ENCODE results near the gene ERGIC1. TPM values are rescaled to one million over a fixed set of nuclear protein-coding genes. Genes with fewer than 3 reads are reported as not detected.
A peak's percentile ranks its signal among the peaks of the same experiment; 100 is the strongest.

Gene ERGIC1
- total and polyA plus RNA-seq, 2 of the 13 experiments (the other 11 are each of a cell fraction or from before 2014, with no cell fraction given), result 78.5 to 184 TPM

DNA sequence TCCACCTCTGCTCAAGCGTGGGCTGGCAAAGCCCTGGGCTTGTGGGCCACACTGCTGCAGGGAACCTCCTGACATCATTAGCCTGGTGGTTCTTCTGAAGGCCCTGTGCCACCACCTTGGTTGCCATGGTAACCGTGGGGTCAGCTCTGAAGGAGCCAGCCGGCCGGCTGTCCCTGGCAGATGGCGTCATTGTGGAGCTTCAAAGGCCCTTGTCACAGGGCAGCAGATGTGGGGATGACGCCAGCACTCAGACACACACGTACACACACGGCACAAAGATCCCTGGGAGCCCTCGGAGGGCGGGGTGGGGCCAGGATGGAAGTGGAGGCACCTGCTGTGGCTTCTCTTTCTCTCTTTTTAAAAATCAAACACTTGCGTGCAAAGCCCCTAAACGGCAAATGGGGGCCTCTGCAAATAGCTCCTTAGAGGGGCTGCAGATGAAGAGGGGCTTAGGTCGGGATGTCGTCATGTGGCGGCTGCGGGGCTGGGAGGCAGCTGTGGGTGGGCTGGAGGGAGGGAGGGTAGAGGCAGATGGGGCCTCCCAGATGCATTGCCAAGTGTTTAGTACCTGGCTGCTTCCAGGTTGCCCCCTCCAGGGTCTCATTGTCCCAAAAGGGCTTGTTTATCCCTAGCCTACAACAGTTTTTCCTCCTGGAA is 105.7 kb downstream of the ERGIC1 start:
- FAIRE-seq, result no peak
- Histone ChIP-seq H4K20me1 (ENCODE audit: insufficient read depth, low read length) (no peaks in the 10 kb centered on the region), H3K9me3 (ENCODE audit: low read length) (no peaks in the 10 kb centered on the region), H3K27ac (ENCODE audit: extremely low read length, insufficient read depth, low read length) (no peak overlapping the region), H3K79me2 (ENCODE audit: insufficient read depth, low read length) (no peaks in the 10 kb centered on the region), H3K36me3 (replicated peaks in 1 of 2; ENCODE audit: control insufficient read depth in 1 of 2, insufficient read depth in 2 of 2, low read length in 2 of 2) (peaks cover 22 to 62% of the 10 kb centered on the region in 2 experiments), H3K4me3 (replicated peaks in 1 of 3; ENCODE audit: insufficient read depth in 1 of 3, low read depth in 2 of 3, low read length in 3 of 3) (no peak overlapping the region), H3K4me1 (ENCODE audit: insufficient read depth, low read length) (no peaks in the 10 kb centered on the region), H2AFZ (ENCODE audit: low read length) (no peak overlapping the region), H3K9ac (ENCODE audit: insufficient read depth, low read depth, low read length) (no peak overlapping the region), H3K4me2 (ENCODE audit: low read depth, low read length) (no peak overlapping the region), H3K27me3 (ENCODE audit: control insufficient read depth in 1 of 2, insufficient read depth in 2 of 2, low read length in 2 of 2) (no peaks in the 10 kb centered on the region)
- peak; percentile 15 for TF ChIP-seq AGO2 (optimal IDR thresholded peaks at IDR 0.05; ENCODE audit: low read depth, low read length)
- peak; percentile 64 for TF ChIP-seq RFX1 (IDR thresholded peaks at IDR 0.05)
- TF ChIP-seq RBFOX2 (IDR thresholded peaks at IDR 0.05; ENCODE audit: low read depth, low read length), result no peak
- POLR2A ChIA-PET, result interaction anchor here (1.6 kb wide), 1 partner anchor 225 kb away, joined by 3 read pairs; no protein-coding TSS in a partner anchor
- in situ Hi-C loops (cut with HindIII; ENCODE audit: extremely low pct_ligation_motif_present, low pct_unique_long_range_greater_than_20kb) (no loop called here), intact Hi-C loops (cut with micrococcal nuclease; ENCODE audit: unreplicated experiment) (no loop called here)
- DNase-seq (ENCODE audit: low spot score), result no peak
- CTCF ChIA-PET (ENCODE audit: low intra/inter-chr PET ratio, low total read pairs), result interaction anchor here (1.6 kb wide), 1 partner anchor 227 kb away, joined by 5 read pairs; no protein-coding TSS in a partner anchor
- no TSS peak for BruUV-seq (replicated peaks)
- ATAC-seq, result no peak; the same call in 2 of the 3 replicates
- 98% methylated on average over 16 of the region's 16 CpGs for WGBS (ENCODE audit: low lambda C conversion rate)

DNA sequence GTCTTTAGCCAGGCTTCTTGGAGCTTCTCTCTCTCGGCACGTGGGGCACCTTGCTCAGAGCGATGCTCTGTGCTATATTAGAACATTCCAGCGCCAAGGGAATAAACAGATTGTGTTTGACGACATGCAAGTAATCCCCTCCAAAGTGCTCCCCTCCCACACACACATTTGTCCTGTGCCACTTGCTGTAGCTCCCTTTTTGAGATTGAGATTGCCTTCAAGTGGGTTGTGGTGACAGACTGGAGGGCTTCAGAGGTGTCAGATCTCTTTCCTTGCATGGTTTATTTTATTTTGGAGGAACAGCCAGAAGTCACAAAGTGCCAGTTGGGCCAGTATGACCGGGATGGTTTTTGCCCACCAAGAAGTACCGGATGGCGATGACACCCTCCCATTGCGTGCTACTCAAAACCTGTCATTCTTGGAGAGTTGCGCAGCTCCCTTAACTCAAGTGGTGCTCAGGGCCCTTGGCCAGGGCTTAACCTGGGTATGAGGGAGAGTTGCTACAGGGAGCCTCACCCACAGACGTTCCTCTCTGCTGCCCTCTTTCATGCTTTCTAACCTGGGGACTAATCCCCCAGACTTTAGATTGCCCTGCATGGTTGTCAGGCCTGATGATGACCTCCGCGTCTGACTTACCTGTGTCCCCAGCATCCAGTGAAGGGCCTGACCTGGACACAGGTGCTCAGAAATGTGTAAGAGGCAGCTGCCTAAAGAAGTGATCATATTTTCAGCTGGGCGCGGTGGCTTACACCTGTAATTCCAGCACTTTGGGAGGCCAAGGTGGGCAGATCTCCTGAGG is 106.4 kb downstream of the ERGIC1 start:
- DNase-seq (ENCODE audit: low spot score), result no peak
- CTCF ChIA-PET (ENCODE audit: low intra/inter-chr PET ratio, low total read pairs), result no interaction called here
- in situ Hi-C loops (cut with HindIII; ENCODE audit: extremely low pct_ligation_motif_present, low pct_unique_long_range_greater_than_20kb) (no loop called here), intact Hi-C loops (cut with micrococcal nuclease; ENCODE audit: unreplicated experiment) (no loop called here)
- peaks cover 20 to 62% of the 10 kb centered on the region in 2 experiments for H3K36me3 ChIP-seq (replicated peaks in 1 of 2; ENCODE audit: control insufficient read depth in 1 of 2, insufficient read depth in 2 of 2, low read length in 2 of 2)
- no peak overlapping the region for H3K4me2 ChIP-seq (ENCODE audit: low read depth, low read length)
- no peaks in the 10 kb centered on the region for H3K27me3 ChIP-seq (ENCODE audit: control insufficient read depth in 1 of 2, insufficient read depth in 2 of 2, low read length in 2 of 2)
- 98% methylated on average over 12 of the region's 15 CpGs for WGBS (ENCODE audit: low lambda C conversion rate)
- POLR2A ChIA-PET, result interaction anchor here (1.6 kb wide), 1 partner anchor 225 kb away, joined by 3 read pairs; no protein-coding TSS in a partner anchor
- no peaks in the 10 kb centered on the region for H3K9me3 ChIP-seq (ENCODE audit: low read length)
- H4K20me1 ChIP-seq (ENCODE audit: insufficient read depth, low read length), result no peaks in the 10 kb centered on the region
- BruUV-seq (replicated peaks), result no TSS peak
- no peak for FAIRE-seq
- no peak overlapping the region for H3K27ac ChIP-seq (ENCODE audit: extremely low read length, insufficient read depth, low read length)
- no peaks in the 10 kb centered on the region for H3K79me2 ChIP-seq (ENCODE audit: insufficient read depth, low read length)
- no peaks in the 10 kb centered on the region for H3K4me1 ChIP-seq (ENCODE audit: insufficient read depth, low read length)
- ATAC-seq, result no peak
- H3K9ac ChIP-seq (ENCODE audit: insufficient read depth, low read depth, low read length), result no peak overlapping the region
- no peak overlapping the region for H2AFZ ChIP-seq (ENCODE audit: low read length)
- H3K4me3 ChIP-seq (replicated peaks in 1 of 3; ENCODE audit: insufficient read depth in 1 of 3, low read depth in 2 of 3, low read length in 3 of 3), result no peak overlapping the region
- TF ChIP-seq, protein P1, sequence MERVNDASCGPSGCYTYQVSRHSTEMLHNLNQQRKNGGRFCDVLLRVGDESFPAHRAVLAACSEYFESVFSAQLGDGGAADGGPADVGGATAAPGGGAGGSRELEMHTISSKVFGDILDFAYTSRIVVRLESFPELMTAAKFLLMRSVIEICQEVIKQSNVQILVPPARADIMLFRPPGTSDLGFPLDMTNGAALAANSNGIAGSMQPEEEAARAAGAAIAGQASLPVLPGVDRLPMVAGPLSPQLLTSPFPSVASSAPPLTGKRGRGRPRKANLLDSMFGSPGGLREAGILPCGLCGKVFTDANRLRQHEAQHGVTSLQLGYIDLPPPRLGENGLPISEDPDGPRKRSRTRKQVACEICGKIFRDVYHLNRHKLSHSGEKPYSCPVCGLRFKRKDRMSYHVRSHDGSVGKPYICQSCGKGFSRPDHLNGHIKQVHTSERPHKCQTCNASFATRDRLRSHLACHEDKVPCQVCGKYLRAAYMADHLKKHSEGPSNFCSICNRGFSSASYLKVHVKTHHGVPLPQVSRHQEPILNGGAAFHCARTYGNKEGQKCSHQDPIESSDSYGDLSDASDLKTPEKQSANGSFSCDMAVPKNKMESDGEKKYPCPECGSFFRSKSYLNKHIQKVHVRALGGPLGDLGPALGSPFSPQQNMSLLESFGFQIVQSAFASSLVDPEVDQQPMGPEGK (CRISPR knock-in tag; IDR thresholded peaks at IDR 0.05), result no peak
- no peak for TF ChIP-seq FOXM1 (CRISPR knock-in tag; IDR thresholded peaks at IDR 0.05)
- no peak for TF ChIP-seq SUZ12 (IDR thresholded peaks at IDR 0.05; ENCODE audit: low read depth, low read length)
- TF ChIP-seq ZNF563 (CRISPR knock-in tag; IDR thresholded peaks at IDR 0.05), result no peak
- TF ChIP-seq ZBTB38 (CRISPR knock-in tag; IDR thresholded peaks at IDR 0.05), result no peak
- TF ChIP-seq ZZZ3 (CRISPR knock-in tag; IDR thresholded peaks at IDR 0.05; ENCODE audit: borderline replicate concordance), result no peak
- no peak for TF ChIP-seq KAT2B (IDR thresholded peaks at IDR 0.05; ENCODE audit: borderline replicate concordance, low read depth, low read length)
- no peak for TF ChIP-seq HMGA1 (CRISPR knock-in tag; conservative IDR thresholded peaks at IDR 0.05)
- TF ChIP-seq KMT2B (CRISPR knock-in tag; IDR thresholded peaks at IDR 0.05), result no peak
- no peak for TF ChIP-seq TBX3 (IDR thresholded peaks at IDR 0.05; ENCODE audit: borderline replicate concordance)
- TF ChIP-seq EZH2 (conservative IDR thresholded peaks at IDR 0.05; ENCODE audit: low read depth, low read length), result no peak
- no peak for TF ChIP-seq KLF6 (CRISPR knock-in tag; IDR thresholded peaks at IDR 0.05)
- TF ChIP-seq ZNF256 (CRISPR knock-in tag; conservative IDR thresholded peaks at IDR 0.05), result no peak
- no peak for TF ChIP-seq ZNF180 (CRISPR knock-in tag; IDR thresholded peaks at IDR 0.05; ENCODE audit: borderline replicate concordance, low read depth)
